GM21390 (cell line): Measurements from ENCODE around the gene ABCC4.

Source experiments
- ATAC-seq: cut with Tn5 transposase; IDR thresholded peaks from one replicate; pipeline ENCODE4 v1.9.1; 2021; ENCODE audit not compliant: unreplicated experiment

ABCC4 gene

DNA sequence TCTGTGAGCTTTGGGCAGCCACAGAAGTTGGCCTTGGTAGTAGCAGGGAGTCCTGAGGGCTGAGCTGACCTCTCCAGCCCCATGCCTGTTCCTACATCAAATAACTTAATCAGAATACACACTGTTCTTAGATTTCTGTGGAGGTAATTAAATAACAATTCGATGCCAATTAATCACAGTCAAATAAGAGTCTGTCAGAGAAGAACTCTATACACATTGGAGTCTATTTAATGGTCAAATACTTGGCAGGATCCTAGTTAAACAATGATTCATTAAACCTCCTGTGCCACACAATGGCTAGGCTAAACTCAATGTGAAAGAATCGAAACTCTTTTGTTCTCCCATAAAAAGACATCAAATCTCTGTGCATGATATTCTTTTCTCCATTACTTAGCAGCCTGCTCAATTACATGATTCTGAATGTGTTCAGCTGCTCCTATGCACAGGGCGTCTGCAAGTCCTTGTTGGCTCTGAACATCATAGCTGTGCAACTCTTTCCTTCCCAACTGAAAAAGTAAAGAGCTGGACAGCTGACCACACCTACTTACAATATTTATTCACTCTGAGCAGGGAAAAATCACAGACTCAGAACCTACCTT is 173.1 kb downstream of the ABCC4 start:
- ATAC-seq, result no peak

DNA sequence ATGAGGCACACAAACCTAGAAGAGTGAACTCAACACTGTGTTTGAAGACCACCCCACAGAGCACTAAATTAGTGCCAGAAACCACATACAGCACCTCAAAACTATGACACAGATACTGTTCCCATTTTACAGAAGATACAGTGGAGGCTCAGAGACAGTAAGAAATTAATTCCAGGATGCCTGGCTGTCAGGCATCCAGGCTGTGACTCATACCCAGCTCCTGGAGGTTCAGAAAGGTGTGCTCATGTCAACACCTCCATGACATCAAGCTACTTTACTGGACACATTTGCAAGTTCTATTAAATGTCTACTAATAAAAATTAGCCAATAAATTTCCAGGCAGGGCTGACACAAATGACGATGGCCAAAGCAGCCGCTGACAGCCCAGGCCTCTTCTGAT is 176.3 kb downstream of the ABCC4 start:
- no peak for ATAC-seq

DNA sequence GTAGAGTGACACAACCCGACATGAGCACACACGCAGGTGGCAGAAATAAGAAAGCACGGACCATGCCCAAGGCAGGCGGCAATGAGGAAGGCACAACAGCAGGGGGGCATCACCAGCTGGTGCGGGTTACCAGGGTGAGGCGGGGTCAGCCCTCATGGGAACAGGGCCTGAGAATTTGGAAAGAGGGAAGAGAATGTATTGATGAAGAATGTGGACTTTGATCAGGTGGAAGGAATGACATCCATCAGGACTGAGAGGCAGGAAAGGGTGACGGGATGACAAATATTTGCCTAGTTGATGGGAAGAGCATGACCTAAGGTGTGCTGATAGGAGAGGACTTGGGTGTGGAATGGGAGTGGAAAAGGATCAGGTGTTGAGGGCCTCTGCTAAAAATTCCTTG is 177.5 kb downstream of the ABCC4 start:
- ATAC-seq, result no peak

DNA sequence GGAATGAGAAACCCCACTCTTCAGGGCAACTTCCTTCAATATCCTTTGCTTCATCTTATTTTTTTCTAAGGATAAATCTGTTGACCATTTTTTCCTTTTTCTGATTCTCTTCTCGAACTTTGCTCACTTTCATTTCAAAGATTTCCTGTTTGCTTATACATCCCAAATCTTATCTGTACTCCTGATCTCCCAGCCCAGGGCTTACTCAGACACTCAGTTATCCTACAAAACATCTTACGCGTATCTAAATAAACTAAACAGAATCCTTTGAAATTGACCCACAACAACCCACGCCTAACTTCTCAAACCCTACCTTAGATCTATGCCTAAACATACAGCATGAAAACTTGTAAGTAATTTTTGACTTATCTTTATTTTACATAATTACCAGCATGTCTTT is 179.2 kb downstream of the ABCC4 start:
- ATAC-seq, result no peak

DNA sequence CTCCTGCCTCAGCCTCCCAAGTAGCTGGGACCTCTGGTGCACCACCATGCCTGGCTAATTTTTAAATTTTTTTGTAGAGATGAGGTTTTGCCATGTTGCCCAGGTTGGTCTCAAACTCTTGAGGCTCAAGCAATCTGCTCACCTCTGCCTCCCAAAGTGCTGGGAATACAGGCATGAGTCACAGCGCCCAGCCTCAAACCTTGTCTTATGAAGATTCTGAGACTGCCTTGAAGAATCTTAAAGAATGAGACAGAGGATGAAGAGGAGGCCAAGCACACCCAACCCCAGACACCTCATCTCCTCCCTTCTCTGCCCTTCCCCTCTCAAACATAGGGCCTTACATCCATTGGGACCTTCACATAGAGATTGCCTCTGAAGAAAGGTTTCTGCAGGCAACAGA is 179.7 kb downstream of the ABCC4 start:
- no peak for ATAC-seq

DNA sequence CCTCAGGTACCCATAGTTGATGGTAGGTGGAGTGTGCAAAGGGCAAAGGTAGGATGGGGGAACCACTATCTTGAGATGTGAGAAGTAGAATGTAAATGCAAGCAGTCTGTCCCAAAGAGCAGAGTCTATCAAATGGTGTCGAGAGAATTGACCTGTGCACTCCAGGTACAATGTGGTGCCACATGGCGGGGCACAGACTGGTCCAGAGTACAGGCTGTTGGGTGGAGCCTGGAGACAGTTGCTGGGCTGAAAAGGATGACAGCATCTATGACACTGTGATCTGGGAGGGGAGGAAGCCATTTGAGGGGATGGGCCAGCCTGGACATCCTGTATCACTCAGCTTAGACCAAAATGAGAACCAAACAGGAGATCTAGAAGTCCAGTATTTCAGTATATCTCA is 180.6 kb downstream of the ABCC4 start:
- no peak for ATAC-seq

DNA sequence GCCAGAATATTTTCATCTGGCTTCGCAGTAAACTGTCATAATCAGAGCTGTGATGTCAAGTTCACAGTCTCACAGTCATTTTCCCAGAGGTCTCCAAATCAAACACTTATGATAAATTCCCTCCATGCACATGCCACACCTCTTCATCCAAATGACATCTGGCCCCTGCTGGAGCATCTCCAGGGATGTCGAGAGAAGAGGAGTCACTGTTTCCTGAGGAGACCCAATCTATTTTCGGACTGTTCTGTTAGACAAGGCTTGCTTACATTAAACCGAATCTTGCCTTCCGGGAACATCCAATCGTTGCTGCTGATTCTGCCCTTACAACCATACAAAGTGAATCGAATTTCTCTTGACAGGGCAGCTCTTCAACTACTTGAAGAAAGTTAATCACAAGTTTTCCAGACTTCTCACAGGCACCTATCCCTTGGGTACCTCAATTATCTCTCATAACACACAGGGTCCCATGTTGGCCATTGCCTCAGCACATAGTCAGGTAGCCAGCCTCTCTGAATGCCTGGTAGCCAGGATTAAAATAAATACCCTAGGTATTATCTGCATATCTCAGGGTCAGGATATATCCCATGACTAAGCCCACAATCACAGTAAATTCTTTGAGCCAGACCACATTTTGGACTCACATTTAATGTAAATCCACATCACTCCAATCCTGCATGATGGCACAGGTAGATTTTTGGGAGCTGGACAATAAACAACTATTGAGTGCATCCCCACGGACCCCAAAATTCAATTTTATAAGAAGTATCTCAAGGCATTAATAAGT is 182.5 kb downstream of the ABCC4 start:
- no peak for ATAC-seq

DNA sequence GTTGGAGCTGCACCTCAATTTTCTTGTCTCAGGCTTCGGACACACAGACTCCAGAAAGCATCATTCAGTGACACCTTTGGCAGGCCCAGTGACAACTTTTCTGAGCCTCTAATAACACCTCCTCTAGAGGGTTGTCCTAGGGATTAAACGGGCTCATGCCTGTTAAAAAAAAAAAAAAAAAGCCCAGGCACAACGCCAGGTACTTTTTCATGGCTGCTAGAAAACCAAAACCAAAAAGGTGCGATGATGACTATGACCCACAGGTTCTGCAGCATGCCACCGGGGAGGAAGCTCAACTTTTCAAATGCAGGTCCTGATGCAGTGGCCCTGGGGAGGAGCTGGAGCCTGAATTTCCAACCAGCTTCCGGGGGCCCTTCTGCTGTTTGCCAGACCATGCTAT is 184.2 kb downstream of the ABCC4 start:
- no peak for ATAC-seq

DNA sequence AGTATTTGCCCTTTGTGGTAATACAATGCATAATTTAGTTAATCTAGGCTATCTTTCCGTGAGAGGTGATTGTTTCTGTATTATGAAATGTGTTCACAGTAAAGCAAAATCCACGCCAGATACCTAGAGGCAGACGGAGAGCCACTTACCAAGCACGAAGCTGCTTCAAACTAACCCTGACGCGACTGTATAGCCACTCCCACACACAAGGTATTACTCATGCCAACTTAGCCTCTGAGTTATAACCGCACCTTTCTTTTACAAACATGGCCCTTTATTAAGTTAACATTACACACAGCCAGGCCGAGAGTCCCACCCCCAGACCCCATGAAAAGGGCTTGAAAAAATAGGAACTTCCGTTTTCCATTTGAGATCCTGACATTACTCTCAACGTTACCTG is 185.7 kb downstream of the ABCC4 start:
- no peak for ATAC-seq

DNA sequence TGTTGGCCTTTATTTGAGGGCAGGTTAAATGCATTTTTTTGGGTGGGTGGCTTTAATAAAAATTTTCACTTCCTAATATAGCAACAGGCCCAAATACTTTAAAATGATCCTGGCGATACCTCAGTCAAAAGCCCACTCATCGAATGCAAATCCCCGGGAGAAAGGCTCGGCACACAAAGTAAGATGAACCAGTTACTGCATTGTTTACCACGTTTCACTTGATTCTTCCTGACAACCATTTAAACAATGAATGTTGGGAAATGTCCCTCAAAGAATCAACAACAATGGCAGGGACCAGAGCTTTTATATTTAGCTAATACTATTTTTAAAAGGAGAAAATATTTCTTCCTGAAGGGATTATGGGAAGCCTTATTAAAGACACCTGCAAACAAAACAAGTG is 187.7 kb downstream of the ABCC4 start:
- ATAC-seq, result no peak

DNA sequence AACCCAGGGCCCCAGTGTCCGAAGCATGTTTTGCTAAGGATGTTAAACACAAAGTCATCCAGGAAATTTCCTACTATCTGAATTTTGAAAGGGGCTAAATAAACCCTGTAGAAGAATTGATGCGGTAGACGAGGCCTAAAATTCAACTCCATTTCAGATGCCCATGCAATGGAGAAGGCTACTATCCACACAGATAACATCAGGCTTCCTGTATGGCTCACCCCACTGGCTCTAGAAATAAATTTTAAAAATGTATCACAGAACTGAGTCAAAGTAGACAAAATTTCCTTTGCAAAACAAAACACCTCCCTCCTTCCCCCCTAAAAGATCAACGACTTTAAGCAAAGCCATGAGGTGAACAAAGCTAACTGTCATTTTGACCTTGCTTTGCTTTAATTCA is 188.4 kb downstream of the ABCC4 start:
- ATAC-seq, result no peak

DNA sequence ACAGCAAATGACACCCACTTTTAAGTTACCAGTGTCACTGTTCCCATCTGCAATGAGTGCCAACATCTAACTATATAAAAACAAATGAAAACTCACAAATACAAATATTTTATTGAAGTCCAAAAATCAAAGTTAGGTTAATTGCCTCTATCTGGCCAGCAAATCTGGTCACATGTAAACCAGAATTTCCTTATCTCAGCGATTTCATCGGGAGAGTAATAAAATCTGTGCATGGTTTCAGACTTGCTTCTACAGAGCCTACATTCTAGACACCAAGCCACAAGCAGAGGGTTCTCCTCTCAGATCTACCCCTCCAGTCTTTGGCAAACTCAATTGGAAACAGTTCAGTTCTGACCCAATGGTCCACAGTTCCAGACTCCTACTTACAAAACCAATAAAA is 189.6 kb downstream of the ABCC4 start:
- ATAC-seq, result no peak

DNA sequence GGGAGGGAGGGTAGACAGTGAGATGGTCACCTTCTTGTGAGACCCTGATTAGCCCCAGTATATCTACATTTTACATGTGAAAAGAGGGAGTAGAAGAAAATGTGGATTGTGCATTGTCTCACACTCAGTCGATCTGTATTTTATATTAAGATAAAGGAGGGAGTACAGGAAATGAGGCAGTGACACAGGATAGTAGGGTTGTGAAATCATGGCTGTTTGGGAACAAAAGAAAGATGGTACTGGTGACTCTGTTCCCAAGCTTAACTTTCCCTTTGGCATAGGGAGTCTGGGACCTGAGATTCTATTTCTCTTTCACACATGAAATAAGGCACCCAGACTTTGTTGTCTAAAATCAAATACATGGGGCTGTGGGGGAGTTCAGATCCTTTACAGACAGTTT is 194.7 kb downstream of the ABCC4 start:
- no peak for ATAC-seq

DNA sequence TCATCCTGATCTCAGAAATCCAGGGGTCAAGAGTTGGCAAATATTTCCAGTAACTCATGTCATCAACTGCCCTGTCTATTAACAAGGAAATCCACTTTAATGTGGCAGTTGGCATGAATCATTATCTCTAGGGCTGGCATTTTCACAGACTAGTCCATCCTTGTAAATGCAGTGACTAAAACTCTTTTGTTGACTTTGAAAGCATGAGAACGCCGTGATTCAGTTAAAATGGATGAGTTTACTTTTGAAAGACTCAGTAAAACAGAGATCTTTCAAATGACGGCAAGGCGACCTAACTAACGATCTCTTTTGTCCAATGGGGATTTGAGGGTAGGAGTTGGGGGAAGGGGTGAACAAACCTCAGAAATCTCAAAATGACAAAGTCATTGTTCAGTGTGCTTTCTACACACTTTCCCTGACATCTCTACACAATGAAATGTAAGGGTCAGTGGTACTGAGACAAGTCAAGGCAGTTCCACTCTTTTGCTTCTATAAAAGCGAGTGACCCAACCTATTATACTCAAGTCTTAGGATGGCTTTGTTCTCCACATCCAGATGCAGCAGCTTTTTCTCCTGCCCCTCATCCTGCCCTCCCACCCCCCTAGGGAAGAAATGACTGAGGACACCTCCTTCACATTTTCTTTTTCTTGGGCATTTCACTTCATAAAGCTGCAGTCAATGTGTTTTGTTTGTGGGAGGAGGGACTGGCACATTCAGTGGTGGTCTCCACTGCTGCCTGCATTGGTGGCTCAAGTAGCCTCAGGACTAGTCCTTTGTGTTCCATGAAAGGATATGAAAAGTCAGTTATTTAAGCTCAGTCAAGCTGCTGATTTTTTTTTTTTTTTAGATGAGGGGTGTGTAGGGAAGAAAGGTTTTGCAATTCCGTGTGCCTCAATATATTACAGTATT is 200.5 kb downstream of the ABCC4 start:
- no peak for ATAC-seq

DNA sequence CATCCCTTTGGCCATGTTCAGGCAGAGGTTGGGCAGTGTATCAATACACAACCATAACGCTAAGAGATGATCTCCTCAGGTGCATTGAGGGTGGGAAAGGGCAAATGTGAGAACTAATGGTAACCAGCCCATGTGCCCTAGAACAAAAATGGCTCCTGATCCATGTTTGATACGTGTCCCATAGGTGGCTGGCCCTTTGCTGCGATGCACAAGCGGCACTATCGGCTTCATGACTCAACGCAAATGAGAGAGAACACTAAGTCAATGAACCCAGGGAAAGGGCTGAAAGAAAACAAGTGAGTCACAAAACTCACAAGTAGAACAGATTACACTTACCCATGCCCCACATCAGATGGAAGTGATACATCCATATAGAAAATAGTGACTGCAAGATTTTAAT is 201.7 kb downstream of the ABCC4 start:
- ATAC-seq, result no peak

DNA sequence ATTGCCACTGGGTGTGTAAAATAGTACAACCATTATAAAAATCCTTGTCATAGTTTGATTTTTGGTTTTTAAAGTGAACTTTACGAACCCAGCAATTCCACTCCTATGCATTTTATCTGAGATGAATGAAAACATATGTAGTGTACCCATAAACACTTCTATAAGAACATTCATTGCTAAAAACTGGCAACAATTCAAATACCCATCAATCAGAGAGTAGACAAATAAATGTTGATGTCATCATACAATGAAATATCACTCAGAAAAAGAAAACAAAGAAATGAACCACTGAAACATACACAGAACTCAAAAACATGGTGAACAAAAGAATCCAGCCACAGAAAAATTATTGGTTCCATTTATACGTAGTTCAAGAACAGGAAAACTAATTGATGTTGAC is 202.3 kb downstream of the ABCC4 start:
- ATAC-seq, result no peak

DNA sequence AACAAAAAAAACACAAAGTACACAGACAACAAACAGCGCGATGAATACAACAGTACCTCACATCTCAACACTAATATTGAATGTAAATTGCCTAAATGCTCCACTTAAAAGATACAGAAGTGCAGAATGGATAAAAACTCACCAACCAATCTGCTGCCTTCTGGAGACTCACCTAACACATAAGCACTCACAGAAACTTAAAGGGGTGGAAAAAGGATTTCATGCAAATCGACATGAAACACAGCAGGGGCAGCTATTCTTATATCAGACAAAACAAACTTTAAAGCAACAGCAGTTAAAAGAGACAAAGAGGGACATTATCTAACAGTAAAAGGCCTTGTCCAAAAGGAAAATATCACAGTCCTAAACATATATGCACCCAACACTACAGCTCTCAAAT is 209.5 kb downstream of the ABCC4 start:
- ATAC-seq, result no peak

DNA sequence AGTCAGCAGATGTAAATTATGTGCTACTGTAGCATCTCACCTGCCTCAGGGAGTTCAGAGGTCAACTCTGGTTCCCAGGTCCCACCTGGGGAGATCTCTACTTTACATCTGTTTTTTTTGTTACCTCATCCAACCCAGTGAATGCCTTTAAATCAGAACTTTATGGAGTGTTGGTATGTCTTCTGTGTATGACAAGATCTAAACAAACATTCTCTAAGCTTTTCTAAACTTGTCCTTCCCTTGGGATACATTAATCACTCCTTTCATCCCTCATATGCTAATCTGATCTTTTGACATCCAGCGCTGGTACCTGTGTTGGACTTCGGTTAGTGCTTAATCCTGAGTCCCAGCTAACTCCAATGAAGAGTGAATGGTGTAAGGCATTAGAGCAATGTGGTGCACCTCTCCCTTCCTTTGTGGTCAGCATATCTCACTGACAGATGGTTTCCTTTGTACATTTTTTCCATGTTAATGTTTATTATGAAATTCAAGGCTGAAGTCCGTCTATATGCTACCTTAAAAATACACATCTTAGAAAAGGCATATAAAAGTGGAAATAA is 213.4 kb downstream of the ABCC4 start:
- ATAC-seq, result no peak

DNA sequence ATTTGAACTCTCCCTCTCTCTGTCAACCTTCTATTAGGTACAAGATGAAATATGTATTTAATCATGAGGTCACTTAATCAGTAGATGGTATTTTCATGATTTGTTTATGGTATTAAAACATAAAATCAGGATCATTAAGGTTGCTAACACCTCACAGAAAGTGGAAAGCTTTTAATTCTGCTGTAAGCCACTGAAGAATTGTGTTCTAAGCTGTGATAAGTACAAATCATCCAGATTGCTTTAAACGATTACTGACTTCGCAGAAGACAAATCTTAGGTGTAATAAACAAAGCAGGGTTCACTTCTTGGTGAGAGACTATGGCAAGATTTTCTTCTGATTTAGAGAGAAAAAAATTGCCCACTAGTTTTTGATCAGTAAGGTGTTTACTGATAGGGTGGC is 214.5 kb downstream of the ABCC4 start:
- ATAC-seq, result no peak

DNA sequence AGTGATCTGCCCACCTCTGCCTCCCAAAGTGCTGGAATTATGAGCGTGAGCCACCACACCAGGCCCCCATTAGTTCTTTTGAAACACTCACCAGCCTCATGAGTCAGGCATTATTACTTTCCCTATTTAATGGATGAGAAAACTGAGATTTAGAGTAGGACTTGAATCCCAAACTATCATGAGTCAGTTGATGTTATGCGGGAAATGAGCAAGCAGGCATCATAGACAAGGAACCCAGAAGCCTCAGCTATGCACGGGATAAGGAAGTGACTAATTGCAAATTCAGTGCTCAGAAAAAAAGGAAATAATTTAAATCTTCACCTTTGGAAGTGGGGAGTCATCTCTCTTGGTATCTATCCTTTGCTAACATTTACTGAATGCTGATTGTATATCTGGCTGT is 217.5 kb downstream of the ABCC4 start:
- ATAC-seq, result no peak

DNA sequence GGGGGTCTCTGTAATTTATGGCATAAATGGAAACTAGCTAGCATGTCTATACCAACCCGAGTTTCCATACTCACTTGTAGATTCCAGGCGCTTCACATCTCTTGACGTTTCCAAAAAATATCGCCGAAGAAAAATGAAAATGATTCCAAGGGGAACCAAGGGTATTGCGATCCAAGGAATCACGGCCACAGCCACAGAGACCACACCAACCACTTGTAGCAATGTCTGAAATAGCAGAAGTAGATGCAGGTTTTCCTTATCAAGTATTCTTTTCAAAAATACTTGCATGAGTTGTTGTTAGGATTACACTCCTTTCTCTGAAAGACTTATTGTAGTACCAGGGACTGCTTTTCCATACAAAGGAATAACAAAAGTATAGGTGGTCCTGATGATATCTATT is 218.2 kb downstream of the ABCC4 start:
- ATAC-seq, result no peak

DNA sequence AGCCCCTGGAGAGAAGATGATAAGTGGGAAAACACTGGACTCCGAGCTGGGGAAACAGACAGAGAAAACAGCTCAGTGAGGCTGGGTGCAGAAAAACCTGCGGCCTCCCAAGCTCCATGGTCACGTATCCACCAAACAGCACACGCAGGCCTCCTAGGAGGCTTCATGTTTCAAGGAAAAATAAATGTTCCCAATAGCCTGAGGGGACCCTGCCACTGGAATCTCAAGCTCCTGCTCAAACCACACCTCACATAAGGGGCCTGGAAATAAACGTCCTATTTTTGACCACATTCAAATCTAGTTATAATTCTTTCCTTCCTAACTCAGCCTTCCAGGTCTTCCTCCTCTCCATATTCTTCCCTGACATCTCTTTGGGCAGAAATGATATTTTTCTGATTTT is 225.7 kb downstream of the ABCC4 start:
- ATAC-seq, result no peak
